HG03520 (cell line): ENCODE results near the gene PTPRD.

ENCODE experiments used
- ATAC-seq: cut with Tn5 transposase; IDR thresholded peaks from one replicate; pipeline ENCODE4 v1.9.1; 2021; ENCODE audit warnings: mild to moderate bottlenecking, moderate library complexity; ENCODE audit not compliant: unreplicated experiment

PTPRD gene

GRCh38 chr9:8337834-8338766 lies 2274.7 kb downstream of the PTPRD start:
- no peak for ATAC-seq

- ATAC-seq = no peak
These were observed 2279.9 kb downstream of the PTPRD start for GRCh38 chr9:8332871-8333270.

- no peak for ATAC-seq
These were observed 2280.5 kb downstream of the PTPRD start for GRCh38 chr9:8332331-8332650.

GRCh38 chr9:8331507-8332330 lies 2281.1 kb downstream of the PTPRD start:
- ATAC-seq = no peak

- no peak for ATAC-seq
These were observed 2283.1 kb downstream of the PTPRD start for GRCh38 chr9:8329561-8330283.

- ATAC-seq = no peak
These were observed 2297.6 kb downstream of the PTPRD start for GRCh38 chr9:8315211-8315610.

- ATAC-seq = no peak
These were observed 2303.5 kb downstream of the PTPRD start for GRCh38 chr9:8309258-8309657.

GRCh38 chr9:8304720-8305119 lies 2308.1 kb downstream of the PTPRD start:
- ATAC-seq = no peak

- ATAC-seq = no peak
These were observed 2311.5 kb downstream of the PTPRD start for GRCh38 chr9:8301296-8301695.

- no peak for ATAC-seq
These were observed 2315.8 kb downstream of the PTPRD start for GRCh38 chr9:8297047-8297446.

- ATAC-seq = no peak
These were observed 2320.1 kb downstream of the PTPRD start for GRCh38 chr9:8292657-8293056.

- no peak for ATAC-seq
These were observed 2323.1 kb downstream of the PTPRD start for GRCh38 chr9:8289681-8290080.

- ATAC-seq = no peak
These were observed 2324.8 kb downstream of the PTPRD start for GRCh38 chr9:8287970-8288369.

GRCh38 chr9:8287501-8287900 lies 2325.3 kb downstream of the PTPRD start:
- ATAC-seq = no peak

- ATAC-seq = no peak
These were observed 2327.9 kb downstream of the PTPRD start for GRCh38 chr9:8284884-8285283.

GRCh38 chr9:8282535-8282934 lies 2330.3 kb downstream of the PTPRD start:
- no peak for ATAC-seq

- no peak for ATAC-seq
These were observed 2332.0 kb downstream of the PTPRD start for GRCh38 chr9:8280811-8281210.

- ATAC-seq = no peak
These were observed 2334.8 kb downstream of the PTPRD start for GRCh38 chr9:8278048-8278447.

- ATAC-seq = no peak
These were observed 2342.6 kb downstream of the PTPRD start for GRCh38 chr9:8270235-8270634.

- ATAC-seq = no peak
These were observed 2343.9 kb downstream of the PTPRD start for GRCh38 chr9:8268881-8269280.

GRCh38 chr9:8268216-8268878 lies 2344.5 kb downstream of the PTPRD start:
- no peak for ATAC-seq
